MG63 (cell line): Measurements from ENCODE around the gene ACIN1. TPM values are rescaled to one million over a fixed set of nuclear protein-coding genes. Genes with fewer than 3 reads are reported as not detected.
"Not testable (repeated sequence)": the region's sequence is repeated elsewhere in the genome, so short reads cannot be mapped to it uniquely, and the experiment has no call there.

ENCODE experiments used
- DNase-seq: peaks from one replicate; pipeline ENCODE4 v3.0.0-alpha.2; 2020
- H3K27me3 ChIP-seq: fragments of 250-450 bp; sonication (Bioruptor Pico); 2 replicates; pipeline ENCODE4 v1.5.1; 2020; ENCODE audit warnings: mild to moderate bottlenecking, moderate library complexity
- H3K36me3 ChIP-seq: fragments of 250-450 bp; sonication (Bioruptor Pico); 2 replicates; pipeline ENCODE4 v1.5.1; 2020; ENCODE audit warnings: mild to moderate bottlenecking, moderate library complexity
- H3K4me3 ChIP-seq: fragments of 250-450 bp; sonication (Bioruptor Pico); 2 replicates; pipeline ENCODE4 v1.5.1; 2020; ENCODE audit warnings: mild to moderate bottlenecking, moderate library complexity
- H3K9me3 ChIP-seq: fragments of 250-450 bp; sonication (Bioruptor Pico); 2 replicates; pipeline ENCODE4 v1.5.1; 2020; ENCODE audit warnings: mild to moderate bottlenecking, moderate library complexity
- total RNA-seq: library from RNA; depleted of rRNA; stranded (reverse); fragments of >200 nt; shearing (Covaris generic); gene quantifications from 2 replicates; pipeline ENCODE4 v1.2.3, GENCODE V29; 2014; ENCODE audit warnings: low replicate concordance

The ACIN1 gene
- total RNA-seq, 1 experiment from 2014 or later = 52.2 TPM

GRCh38 chr14:23114120-23114458 lies 19.2 kb upstream of the ACIN1 start:
- Histone ChIP-seq H3K36me3 (no peaks in the 10 kb centered on the region), H3K9me3 (no peaks in the 10 kb centered on the region), H3K4me3 (no peak overlapping the region), H3K27me3 (no peaks in the 10 kb centered on the region)
- DNase-seq = no peak

DNA sequence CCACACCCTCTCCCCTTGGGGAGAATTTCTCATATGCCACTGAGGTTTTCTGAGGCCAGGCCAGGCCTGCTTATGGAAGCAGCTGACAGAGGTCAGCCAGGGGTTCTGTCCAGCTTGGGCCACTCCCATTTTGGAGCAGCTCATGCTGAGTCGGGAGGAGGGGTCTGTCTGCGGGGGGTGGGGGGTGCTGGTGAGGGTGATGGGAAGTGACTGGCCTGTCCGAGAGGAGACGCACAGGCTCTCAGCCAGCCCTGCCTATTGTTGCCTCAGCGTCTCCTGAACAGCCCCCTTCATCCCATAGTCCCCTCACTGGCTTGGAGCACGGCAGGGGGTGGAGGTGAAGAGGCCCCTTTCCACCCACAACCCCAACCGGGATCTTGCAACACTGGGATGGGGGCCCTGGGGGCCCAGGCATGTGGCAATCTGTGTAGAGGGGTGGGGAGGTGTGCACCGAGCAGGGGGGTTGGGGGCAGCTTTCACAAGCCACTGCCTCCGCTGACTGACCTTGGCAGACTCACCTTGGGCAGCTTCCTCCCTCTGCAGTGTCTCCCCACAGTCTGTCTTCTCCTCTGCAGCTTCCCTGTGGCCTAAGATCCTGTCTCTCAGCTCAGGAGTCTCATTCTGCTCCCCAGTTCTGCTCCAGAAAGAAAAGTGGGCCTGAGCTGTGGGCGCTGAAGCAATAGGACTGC lies 18.6 kb upstream of the ACIN1 start:
- DNase-seq = no peak
- H3K36me3 ChIP-seq = no peaks in the 10 kb centered on the region
- H3K9me3 ChIP-seq = no peaks in the 10 kb centered on the region
- no peaks in the 10 kb centered on the region for H3K27me3 ChIP-seq
- H3K4me3 ChIP-seq = no peak overlapping the region

- DNase-seq = no peak
- H3K36me3 ChIP-seq = no peaks in the 10 kb centered on the region
- H3K9me3 ChIP-seq = no peaks in the 10 kb centered on the region
- no peaks in the 10 kb centered on the region for H3K27me3 ChIP-seq
- H3K4me3 ChIP-seq = no peak overlapping the region
Observed at GRCh38 chr14:23112359-23113178, 17.6 kb upstream of the ACIN1 start.

DNA sequence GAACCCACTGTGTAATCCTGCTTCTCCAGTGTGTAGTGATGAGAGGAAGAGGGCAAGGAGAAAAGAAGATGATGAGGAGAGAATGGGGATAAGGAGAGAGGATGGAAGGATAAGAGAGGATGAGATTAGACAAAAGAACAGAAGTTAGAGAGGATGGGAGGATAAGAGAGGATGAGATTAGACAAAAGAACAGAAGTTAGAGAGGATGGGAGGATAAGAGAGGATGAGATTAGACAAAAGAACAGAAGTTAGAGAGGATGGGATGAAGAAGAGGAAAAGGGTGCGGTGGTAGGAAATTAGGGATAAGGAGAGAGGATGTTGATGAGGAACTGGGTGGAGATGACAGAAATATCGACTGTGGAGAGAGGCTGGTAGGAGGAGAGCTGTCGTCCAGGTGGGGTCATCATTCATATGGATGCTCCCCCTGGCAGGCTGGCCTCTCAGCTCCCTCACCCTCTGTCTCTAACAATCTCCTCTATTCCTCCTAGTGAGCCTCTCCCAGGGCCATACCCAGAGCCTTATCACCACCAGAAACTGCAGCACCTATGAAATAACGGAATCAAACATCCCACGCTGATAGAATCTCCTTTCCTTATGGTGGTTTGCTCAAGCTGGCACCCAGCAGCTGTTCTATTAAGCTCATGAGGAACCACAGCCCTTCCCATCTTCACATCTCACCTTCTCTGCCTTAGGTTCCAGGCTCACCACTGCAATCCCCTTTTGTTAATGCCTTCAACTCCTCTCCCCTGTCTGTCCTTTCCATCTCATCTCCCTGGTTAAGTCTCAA lies 15.8 kb upstream of the ACIN1 start:
- H3K36me3 ChIP-seq = no peaks in the 10 kb centered on the region
- no peaks in the 10 kb centered on the region for H3K27me3 ChIP-seq
- no peak for DNase-seq
- H3K9me3 ChIP-seq = no peaks in the 10 kb centered on the region
- no peak overlapping the region for H3K4me3 ChIP-seq

DNA sequence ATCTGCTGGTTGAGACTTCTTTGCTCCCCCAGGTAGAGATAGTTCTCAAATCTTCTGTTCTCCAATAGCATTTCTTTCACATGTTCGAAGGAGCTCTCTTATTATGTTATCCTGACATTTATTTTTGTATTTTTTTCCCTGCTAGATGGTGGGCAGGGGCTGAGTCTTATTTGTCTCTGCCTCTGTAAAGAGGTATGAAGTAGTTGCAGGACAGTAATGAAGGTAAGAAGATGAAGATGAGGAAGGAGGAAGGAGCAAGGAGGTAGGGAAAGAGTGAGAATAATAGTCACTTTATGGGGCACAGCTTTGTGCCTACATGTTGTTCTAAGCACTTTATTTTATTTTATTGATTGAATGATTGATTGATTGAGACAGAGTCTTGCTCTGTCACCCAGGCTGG lies 14.8 kb upstream of the ACIN1 start:
- H3K27me3 ChIP-seq = no peaks in the 10 kb centered on the region
- DNase-seq = no peak
- H3K9me3 ChIP-seq = no peaks in the 10 kb centered on the region
- no peaks in the 10 kb centered on the region for H3K36me3 ChIP-seq
- H3K4me3 ChIP-seq = no peak overlapping the region

DNA sequence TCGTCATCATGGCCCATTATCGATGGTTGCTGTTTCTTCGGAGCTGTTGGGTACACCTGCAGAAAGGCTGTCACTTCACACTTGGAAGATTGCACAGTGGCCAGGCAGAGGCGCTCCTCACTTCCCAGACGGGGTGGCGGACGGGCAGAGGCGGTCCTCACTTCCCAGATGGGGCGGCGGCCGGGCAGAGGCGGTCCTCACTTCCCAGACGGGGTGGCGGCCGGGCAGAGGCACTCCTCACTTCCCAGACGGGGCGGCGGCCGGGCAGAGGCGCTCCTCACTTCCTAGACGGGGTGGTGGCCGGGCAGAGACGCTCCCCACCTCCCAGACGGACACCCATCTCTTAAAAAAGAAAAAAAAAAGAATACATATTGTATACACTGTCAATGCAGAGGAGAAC lies 13.2 kb upstream of the ACIN1 start:
- H3K27me3 ChIP-seq, H3K9me3 ChIP-seq, DNase-seq, H3K4me3 ChIP-seq, H3K36me3 ChIP-seq: not testable (repeated sequence)

- not testable (repeated sequence) for H3K27me3 ChIP-seq, H3K36me3 ChIP-seq, H3K9me3 ChIP-seq, H3K4me3 ChIP-seq, DNase-seq
Observed at GRCh38 chr14:23107620-23108019, 12.7 kb upstream of the ACIN1 start.

DNA sequence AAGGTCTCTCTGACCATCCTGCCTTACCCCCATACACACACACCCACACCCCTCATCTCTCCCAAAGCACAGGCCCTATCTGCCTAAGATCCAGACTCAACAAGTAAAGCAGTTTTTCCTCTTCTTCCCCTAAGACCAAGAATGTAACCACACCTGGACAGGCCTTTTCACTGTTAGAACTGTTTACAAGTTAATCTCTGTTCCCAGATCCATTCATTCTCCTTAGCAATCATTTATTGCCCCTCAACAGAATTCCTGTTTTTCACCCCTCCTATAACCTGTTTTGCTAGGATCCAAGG lies 11.8 kb upstream of the ACIN1 start:
- Histone ChIP-seq H3K36me3 (no peaks in the 10 kb centered on the region), H3K27me3 (no peaks in the 10 kb centered on the region), H3K4me3 (no peak overlapping the region), H3K9me3 (no peaks in the 10 kb centered on the region)
- DNase-seq = no peak

DNA sequence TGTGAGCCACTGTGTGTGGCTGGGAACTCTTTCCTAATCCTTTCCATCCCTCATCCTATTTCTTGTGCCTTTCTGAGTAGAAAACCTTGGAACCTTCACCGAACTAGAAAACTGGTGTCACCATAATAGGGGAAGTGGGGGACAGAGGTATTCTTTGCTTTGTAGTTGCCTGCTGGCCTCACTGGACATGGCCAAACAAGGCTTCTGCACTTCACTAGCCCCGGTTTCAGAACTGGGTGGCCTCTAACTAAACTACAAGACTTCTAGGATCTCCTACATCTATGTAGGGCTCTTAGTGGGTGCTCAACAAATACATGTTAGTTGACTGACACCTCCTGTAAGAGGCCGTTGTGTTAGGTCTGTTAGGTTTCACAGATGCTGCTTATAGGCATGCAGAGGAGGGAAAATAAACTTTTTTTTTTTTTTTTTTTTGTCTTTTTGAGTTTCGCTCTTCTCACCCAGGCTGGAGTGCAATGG lies 10.4 kb upstream of the ACIN1 start:
- no peak for DNase-seq
- Histone ChIP-seq H3K4me3 (no peak overlapping the region), H3K9me3 (no peaks in the 10 kb centered on the region), H3K36me3 (no peaks in the 10 kb centered on the region), H3K27me3 (no peaks in the 10 kb centered on the region)

DNA sequence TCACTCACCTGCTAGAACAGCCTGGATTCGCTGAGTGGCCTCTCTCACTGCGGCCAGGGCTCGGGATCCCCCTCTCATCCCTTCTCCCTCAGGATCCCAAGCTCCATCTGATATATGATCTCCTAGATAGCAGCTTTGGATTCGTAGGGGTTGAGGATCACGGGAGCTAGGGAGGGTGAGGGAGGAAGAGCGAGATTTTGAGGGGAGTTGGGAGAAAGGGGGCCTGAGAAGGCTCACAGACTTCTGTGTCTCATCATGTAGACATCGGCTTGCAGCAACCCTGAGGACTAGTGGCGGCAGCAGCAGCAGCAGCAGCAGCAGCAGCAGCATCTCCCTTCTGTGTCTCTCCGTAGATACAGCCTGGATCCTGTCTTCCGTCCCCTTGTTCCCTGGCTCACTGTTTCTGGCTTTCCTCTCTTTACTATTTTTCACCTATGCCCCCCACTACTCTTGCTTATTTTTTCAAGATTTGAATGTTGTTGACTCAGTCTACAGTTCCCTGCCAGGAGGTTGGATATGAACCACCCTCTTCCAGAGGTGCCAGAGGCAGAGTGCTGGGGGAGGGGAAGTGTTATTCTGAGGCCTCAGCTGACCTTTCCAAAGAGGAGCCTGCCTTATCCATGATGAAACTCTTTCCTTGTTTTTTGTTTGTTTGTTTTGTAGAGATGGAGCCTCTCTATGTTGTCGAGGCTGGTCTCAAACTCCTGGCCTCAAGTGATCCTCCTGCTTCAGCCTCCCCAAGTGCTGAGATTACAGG lies 9.8 kb upstream of the ACIN1 start, which contains the start of gene CIROP:
Gene CIROP (minus strand): TSS at position 399 of the 757 bp plus-strand sequence. CDS start 69 bp downstream, at position 330.
- Histone ChIP-seq H3K27me3 (no peaks in the 10 kb centered on the region), H3K36me3 (no peaks in the 10 kb centered on the region), H3K4me3 (no peak within 1 kb of the TSS), H3K9me3 (no peaks in the 10 kb centered on the region)
- DNase-seq = no peak

DNA sequence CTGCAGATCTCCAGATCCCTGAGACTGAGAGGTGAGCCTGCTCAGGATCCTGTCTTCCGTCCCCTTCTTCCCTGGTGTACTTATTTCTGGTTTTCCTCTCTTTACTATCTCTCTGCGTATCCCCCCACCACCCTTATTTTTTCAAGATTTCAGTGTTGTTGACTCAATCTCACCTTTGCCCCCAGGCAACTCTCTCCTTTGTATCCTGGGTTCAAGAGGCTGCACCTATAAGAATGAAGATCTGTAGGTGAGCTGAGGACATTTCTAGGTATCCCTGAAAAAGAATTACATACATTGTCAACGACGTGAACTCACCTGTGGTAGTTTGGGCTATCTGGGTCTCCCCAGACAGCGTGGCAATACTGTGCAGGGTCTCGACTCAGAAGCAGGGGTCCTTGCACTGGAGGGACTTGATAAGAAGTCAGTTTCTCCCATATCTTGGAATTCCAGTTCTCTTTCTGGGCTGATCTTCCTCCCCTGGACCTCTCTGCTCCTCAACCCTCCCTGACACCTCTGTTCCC lies 9.2 kb upstream of the ACIN1 start:
- peaks cover 1% of the 10 kb centered on the region; the same call in 1 of the 2 replicates for H3K36me3 ChIP-seq
- H3K9me3 ChIP-seq = no peaks in the 10 kb centered on the region
- H3K27me3 ChIP-seq = no peaks in the 10 kb centered on the region
- no peak overlapping the region for H3K4me3 ChIP-seq
- DNase-seq = no peak

GRCh38 chr14:23103581-23103980 lies 8.6 kb upstream of the ACIN1 start:
- H3K9me3 ChIP-seq = no peaks in the 10 kb centered on the region
- no peaks in the 10 kb centered on the region for H3K27me3 ChIP-seq
- no peak for DNase-seq
- peaks cover 6% of the 10 kb centered on the region for H3K36me3 ChIP-seq
- no peak overlapping the region for H3K4me3 ChIP-seq

DNA sequence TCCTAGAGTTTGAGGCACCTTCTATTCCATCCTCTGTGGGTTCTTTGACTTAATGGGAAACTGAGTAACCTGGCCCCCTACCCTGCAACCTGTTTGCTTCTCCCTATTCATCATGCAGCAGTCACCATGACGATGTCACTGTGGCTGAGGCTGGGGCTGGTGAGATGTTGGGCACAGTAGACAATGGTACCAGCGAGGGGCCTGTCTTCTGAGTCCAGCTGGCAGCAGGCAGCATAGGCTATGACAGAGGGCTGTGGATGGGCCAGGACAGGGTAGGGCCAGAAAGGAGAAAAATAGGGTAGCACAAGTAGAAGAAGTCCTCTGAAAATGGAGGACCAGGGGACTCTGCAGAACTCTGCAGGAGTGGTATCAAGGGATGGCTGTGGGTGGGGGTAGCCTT lies 7.9 kb upstream of the ACIN1 start:
- Histone ChIP-seq H3K27me3 (no peaks in the 10 kb centered on the region), H3K4me3 (no peak overlapping the region), H3K9me3 (no peaks in the 10 kb centered on the region), H3K36me3 (peaks cover 7% of the 10 kb centered on the region)
- no peak for DNase-seq

DNA sequence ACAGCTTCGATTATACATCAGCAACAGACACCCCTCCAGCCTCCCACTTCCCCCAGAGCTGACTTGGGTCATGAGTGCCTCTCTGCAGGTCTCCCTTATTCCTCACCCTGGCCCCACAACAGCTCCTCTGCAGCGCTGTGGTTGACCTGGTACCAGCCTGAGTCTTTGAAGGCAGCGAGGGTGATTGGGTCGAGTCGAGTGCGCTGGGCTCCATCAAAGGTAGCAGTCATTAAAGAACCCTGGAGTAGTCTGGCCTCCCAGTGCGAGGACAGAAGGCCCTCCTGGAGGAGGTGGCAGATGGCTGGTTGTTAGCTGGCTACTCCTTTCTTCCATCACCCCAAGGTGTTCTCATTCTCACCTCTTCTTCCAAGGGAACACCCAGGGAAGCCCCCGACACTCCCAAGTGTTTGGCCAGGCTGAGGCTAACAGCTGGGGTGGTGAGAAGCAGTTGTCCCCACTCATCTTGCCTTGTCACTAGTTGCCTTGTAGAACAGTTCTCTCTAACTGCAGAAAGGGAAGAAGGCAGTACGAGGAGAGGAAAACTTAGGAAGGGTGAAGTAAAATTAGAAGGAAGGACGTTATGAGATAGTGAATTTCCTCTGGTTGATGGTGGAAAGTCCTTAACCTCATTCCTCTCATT lies 7.2 kb upstream of the ACIN1 start:
- Histone ChIP-seq H3K4me3 (no peak overlapping the region), H3K27me3 (no peaks in the 10 kb centered on the region), H3K36me3 (peaks cover 8% of the 10 kb centered on the region), H3K9me3 (no peaks in the 10 kb centered on the region)
- no peak for DNase-seq

DNA sequence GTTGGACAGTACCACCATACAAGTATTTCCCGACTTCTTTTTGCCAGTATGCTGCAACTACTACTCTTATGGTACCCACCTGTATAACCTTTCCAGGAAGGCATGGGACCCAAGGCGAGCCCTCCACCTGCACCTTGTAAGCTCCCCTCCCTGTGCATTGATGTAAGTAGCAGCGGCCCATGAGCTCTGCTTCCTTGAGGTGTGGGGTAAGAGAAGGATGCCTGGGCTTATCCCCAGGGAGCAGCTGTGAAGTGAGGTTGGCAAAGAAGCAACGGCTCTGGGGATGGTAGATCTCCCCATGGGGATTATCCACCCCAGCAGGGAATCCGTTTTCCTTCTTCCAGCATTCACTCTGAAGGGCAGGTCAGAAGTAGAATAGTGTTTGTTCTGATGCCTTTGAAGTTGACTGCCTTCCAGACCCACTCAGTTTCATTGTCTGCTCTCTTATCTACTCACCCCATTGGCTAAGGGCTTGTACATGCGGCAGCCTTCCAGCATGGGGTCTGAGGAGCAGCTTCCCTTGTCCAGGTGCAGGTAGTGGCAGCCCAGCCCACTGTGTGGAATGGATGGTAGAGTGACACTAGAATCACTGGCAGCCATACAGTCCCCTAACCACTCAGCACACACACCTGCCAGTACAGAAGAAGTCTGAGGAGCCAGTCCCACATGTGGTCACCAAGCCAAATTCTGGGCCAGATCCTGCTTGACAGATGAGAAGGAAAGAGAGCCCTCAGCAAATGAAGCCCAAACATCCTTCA lies 6.5 kb upstream of the ACIN1 start:
- no peaks in the 10 kb centered on the region for H3K27me3 ChIP-seq
- H3K36me3 ChIP-seq = peaks cover 10% of the 10 kb centered on the region
- no peak for DNase-seq
- H3K9me3 ChIP-seq = no peaks in the 10 kb centered on the region
- no peak overlapping the region for H3K4me3 ChIP-seq
